GM21526 (cell line): ENCODE data around the gene LYSMD3.
"Not testable (repeated sequence)": the region's sequence is repeated elsewhere in the genome, so short reads cannot be mapped to it uniquely, and the experiment has no call there.

Experiments used
- ATAC-seq: cut with Tn5 transposase; IDR thresholded peaks from one replicate; pipeline ENCODE4 v1.9.1; 2021; ENCODE audit warnings: moderate library complexity; ENCODE audit not compliant: unreplicated experiment, low FRiP score

Gene LYSMD3

GRCh38 chr5:90529194-90529938 lies at the start of gene LYSMD3:
TSS of gene LYSMD3 (minus strand) at chr5:90529584. CDS start at chr5:90525289, 4,295 bp downstream.
- peak; percentile 87 for ATAC-seq

DNA sequence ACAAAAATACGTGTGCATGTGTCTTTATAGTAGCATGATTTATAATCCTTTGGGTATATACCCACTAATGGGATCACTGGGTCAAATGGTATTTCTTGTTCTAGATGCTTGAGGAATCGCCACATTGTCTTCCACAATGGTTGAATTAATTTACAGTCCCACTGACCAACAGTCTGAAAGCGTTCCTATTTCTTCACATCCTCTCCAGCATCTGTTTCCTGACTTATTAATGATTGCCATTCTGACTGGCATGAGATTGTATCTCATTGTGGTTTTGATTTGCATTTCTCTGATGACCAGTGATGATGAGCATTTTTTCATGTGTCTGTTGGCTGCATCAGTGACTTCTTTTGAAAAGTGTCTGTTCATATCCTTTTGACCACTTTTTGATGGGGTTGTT lies 47.2 kb upstream of the LYSMD3 start:
- not testable (repeated sequence) for ATAC-seq

GRCh38 chr5:90575712-90576111 lies 46.3 kb upstream of the LYSMD3 start:
- ATAC-seq: no peak

- no peak for ATAC-seq
Observed at GRCh38 chr5:90571147-90571773, 41.9 kb upstream of the LYSMD3 start.

- ATAC-seq: no peak
Observed at GRCh38 chr5:90570034-90570433, 40.6 kb upstream of the LYSMD3 start.

GRCh38 chr5:90569084-90569483 lies 39.7 kb upstream of the LYSMD3 start:
- no peak for ATAC-seq

- no peak for ATAC-seq
Observed at GRCh38 chr5:90565491-90565890, 36.1 kb upstream of the LYSMD3 start.

DNA sequence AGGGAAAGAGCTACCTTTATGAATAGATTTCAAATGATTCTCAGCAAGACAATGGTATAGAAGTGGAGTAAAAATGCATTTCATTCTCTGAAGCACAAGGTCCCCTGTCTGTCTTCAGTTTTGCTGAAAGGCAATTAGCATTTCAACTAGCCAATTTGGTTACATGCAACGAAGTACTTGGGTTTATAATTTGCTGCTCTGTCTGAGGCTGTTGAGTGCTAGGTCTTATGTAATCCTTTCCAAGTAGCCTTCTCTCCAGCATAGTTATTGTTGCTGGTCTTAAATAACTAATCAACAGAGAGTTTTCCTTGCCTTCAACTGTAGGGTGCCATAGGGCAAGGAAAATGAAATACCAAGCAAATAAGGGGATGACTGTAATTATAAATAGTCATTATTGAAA lies 33.7 kb upstream of the LYSMD3 start:
- ATAC-seq: no peak

- ATAC-seq: no peak
Observed at GRCh38 chr5:90562341-90562740, 33.0 kb upstream of the LYSMD3 start.

GRCh38 chr5:90561766-90562165 lies 32.4 kb upstream of the LYSMD3 start:
- ATAC-seq: no peak

DNA sequence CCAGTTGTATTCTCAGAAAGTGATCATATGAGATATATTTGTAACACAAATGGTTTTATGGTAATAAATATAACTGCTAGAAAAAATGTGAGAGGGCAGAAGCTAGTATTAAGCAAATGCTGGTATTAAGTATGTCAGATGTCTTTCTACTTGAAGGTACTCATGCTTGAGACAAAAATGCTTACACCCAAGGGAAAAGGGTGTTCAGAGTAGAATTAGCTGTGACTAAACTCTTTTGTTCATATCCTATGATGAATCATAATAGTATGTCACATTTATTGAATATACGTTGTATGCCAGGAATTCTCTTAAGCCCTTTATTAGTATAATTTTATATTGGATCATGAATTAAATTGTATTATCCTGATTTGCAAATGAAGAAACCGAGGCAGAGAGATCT lies 31.4 kb upstream of the LYSMD3 start:
- no peak for ATAC-seq

- ATAC-seq: peak; percentile 49
Observed at GRCh38 chr5:90558344-90559192, 29.2 kb upstream of the LYSMD3 start, which contains the start of gene ADGRV1. TSS of gene ADGRV1 (plus strand) at chr5:90558797. CDS start at chr5:90558896, 99 bp downstream.

- no peak for ATAC-seq
Observed at GRCh38 chr5:90557871-90558270, 28.5 kb upstream of the LYSMD3 start.

DNA sequence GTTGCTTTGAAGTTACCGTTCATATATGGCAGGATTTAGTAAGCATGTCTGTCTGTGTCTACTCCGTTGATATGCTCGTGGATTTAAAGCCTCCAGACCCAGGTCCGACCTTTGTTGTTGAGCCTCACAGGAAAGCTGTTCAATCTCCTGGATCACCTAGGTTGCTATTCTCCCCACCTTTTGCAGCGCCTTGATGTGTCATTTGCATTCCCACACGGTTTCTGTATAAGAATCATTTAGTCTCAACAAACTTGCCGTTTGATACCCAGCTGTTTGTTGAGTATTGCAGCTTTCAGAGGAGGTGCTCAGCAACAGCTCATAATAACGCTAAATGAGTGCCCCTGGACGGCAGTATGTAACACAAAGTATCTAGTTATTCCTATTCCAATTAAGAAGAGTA lies 28.0 kb upstream of the LYSMD3 start:
- no peak for ATAC-seq

- no peak for ATAC-seq
Observed at GRCh38 chr5:90555666-90556065, 26.3 kb upstream of the LYSMD3 start.

- no peak for ATAC-seq
Observed at GRCh38 chr5:90554358-90555006, 25.1 kb upstream of the LYSMD3 start.

DNA sequence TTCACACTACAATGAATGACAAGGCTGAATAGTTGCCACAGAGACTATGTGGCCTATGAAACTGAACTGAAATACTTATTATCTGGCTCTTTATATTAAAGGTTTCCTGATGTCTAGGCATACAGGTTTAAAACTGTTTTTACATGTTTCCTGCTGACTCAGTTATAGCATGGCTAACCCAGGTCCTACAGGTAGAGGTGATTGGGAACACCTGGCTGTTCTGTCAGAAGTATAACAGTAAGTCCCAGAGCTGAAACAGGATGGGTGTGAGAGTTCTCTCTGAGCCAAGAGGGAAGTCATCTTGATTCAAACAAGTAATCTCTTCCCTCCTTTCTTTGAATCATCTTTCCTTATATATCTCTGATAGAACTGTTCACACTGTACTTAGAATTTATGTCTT lies 24.3 kb upstream of the LYSMD3 start:
- ATAC-seq: no peak

DNA sequence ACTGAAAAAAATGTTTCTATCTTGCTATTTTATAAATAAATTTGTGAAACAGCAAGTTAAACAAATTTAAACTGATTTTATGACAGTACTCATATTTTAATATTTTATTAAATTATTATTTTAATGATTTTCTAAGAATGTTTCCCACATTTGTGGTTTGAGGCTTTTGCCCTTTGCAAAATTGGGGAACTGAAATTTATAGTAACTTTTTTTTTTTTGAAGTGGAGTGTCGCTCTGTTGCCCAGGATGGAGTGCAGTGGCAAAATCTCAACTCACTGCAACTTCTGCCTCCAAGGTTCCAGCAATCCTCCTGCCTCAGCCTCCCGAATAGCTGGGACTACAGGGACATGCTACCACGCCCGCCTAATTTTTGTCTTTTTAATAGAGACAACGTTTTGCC lies 22.0 kb upstream of the LYSMD3 start:
- no peak for ATAC-seq

- no peak for ATAC-seq
Observed at GRCh38 chr5:90550963-90551362, 21.6 kb upstream of the LYSMD3 start.

DNA sequence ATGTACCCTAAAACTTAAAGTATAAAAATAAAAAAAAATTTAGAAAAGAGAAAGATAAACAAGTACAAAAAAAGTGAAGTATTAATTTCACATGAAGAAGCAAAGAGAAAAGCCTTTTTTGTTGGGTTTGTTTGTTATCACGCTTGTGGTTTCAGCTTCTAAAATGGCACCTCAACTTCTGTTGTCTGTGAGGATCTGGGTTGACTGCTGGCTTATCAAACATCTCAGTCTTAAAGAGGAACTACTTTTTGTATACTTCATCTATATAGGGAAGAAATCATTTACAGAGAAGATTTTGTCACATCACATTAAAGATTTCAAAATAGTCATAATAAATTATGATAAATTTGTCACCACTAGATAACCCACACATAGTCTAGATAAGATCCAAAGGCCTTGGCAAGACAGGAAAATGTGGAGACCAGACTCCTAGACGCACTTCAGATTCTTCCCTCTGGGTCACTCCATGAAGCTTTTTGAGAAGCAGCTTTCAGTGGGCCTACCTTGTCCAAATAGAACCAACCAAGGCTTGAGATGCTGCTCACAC lies 20.4 kb upstream of the LYSMD3 start:
- no peak for ATAC-seq
